ENCODE data around the gene MPZL1.

- TF ChIP-seq, protein P1, sequence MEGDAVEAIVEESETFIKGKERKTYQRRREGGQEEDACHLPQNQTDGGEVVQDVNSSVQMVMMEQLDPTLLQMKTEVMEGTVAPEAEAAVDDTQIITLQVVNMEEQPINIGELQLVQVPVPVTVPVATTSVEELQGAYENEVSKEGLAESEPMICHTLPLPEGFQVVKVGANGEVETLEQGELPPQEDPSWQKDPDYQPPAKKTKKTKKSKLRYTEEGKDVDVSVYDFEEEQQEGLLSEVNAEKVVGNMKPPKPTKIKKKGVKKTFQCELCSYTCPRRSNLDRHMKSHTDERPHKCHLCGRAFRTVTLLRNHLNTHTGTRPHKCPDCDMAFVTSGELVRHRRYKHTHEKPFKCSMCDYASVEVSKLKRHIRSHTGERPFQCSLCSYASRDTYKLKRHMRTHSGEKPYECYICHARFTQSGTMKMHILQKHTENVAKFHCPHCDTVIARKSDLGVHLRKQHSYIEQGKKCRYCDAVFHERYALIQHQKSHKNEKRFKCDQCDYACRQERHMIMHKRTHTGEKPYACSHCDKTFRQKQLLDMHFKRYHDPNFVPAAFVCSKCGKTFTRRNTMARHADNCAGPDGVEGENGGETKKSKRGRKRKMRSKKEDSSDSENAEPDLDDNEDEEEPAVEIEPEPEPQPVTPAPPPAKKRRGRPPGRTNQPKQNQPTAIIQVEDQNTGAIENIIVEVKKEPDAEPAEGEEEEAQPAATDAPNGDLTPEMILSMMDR (IDR thresholded peaks at IDR 0.05; ENCODE audit: insufficient read depth, low read length), result no peak
- TF ChIP-seq, protein P2, sequence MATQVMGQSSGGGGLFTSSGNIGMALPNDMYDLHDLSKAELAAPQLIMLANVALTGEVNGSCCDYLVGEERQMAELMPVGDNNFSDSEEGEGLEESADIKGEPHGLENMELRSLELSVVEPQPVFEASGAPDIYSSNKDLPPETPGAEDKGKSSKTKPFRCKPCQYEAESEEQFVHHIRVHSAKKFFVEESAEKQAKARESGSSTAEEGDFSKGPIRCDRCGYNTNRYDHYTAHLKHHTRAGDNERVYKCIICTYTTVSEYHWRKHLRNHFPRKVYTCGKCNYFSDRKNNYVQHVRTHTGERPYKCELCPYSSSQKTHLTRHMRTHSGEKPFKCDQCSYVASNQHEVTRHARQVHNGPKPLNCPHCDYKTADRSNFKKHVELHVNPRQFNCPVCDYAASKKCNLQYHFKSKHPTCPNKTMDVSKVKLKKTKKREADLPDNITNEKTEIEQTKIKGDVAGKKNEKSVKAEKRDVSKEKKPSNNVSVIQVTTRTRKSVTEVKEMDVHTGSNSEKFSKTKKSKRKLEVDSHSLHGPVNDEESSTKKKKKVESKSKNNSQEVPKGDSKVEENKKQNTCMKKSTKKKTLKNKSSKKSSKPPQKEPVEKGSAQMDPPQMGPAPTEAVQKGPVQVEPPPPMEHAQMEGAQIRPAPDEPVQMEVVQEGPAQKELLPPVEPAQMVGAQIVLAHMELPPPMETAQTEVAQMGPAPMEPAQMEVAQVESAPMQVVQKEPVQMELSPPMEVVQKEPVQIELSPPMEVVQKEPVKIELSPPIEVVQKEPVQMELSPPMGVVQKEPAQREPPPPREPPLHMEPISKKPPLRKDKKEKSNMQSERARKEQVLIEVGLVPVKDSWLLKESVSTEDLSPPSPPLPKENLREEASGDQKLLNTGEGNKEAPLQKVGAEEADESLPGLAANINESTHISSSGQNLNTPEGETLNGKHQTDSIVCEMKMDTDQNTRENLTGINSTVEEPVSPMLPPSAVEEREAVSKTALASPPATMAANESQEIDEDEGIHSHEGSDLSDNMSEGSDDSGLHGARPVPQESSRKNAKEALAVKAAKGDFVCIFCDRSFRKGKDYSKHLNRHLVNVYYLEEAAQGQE (IDR thresholded peaks at IDR 0.05; ENCODE audit: insufficient replicate concordance, low read depth), result no peak
These were observed 44.8 kb downstream of the MPZL1 start for GRCh38 chr1:167766538-167766937.

All from HL-60 (cell line).